ENCODE data around the gene MBTD1. TPM values are rescaled to one million over a fixed set of nuclear protein-coding genes. Genes with fewer than 3 reads are reported as not detected.
"Not testable (repeated sequence)": the region's sequence is repeated elsewhere in the genome, so short reads cannot be mapped to it uniquely, and the experiment has no call there.

The MBTD1 gene
- total and polyA plus RNA-seq, 10 donors: 9.6 to 45.7 (median 23.6) TPM

DNA sequence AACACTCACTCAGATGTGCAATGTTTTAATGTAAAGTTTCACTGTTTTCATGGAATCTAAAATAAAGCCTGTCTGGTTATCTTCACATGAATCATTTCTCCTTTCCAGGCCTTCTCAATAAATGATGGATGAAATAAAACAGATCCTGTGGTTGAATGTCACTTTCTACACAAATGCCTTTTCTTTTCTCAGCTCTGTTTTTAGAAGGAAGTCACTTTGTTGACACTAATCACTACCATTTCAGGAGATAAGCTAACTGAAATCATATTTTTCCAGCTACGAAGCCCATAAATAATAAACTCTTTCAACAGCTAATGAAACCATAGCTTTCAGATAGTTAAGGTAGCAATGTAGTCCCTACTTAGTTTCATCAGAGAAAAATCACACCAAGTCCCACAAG, 75.7 kb downstream of the MBTD1 start:
- H3K27me3 ChIP-seq (replicated peaks in 1 of 7): no peaks in the 10 kb centered on the region
- no peak for DNase-seq
- no peaks in the 10 kb centered on the region for H3K4me1 ChIP-seq
- H3K36me3 ChIP-seq: peaks cover 0 to 95% (median 47%) of the 10 kb centered on the region in 6 donors
- intact Hi-C loops (cut with DNase I; ENCODE audit: low total_unique reads): no loop called here
- no peaks in the 10 kb centered on the region for H3K9me3 ChIP-seq
- H3K27ac ChIP-seq: no peak overlapping the region
- TF ChIP-seq, protein P1, sequence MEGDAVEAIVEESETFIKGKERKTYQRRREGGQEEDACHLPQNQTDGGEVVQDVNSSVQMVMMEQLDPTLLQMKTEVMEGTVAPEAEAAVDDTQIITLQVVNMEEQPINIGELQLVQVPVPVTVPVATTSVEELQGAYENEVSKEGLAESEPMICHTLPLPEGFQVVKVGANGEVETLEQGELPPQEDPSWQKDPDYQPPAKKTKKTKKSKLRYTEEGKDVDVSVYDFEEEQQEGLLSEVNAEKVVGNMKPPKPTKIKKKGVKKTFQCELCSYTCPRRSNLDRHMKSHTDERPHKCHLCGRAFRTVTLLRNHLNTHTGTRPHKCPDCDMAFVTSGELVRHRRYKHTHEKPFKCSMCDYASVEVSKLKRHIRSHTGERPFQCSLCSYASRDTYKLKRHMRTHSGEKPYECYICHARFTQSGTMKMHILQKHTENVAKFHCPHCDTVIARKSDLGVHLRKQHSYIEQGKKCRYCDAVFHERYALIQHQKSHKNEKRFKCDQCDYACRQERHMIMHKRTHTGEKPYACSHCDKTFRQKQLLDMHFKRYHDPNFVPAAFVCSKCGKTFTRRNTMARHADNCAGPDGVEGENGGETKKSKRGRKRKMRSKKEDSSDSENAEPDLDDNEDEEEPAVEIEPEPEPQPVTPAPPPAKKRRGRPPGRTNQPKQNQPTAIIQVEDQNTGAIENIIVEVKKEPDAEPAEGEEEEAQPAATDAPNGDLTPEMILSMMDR (IDR thresholded peaks at IDR 0.05 in 8 of 11, conservative IDR thresholded peaks at IDR 0.05 in 3 of 11): no peak
- TF ChIP-seq POLR2A (IDR thresholded peaks at IDR 0.05) (no peak), POLR2AphosphoS5 (IDR thresholded peaks at IDR 0.05) (no peak)
- H3K4me3 ChIP-seq: no peak overlapping the region
- 90 to 98% (median 93%) methylated on average over 1 of the region's 1 CpG for WGBS, 5 donors

DNA sequence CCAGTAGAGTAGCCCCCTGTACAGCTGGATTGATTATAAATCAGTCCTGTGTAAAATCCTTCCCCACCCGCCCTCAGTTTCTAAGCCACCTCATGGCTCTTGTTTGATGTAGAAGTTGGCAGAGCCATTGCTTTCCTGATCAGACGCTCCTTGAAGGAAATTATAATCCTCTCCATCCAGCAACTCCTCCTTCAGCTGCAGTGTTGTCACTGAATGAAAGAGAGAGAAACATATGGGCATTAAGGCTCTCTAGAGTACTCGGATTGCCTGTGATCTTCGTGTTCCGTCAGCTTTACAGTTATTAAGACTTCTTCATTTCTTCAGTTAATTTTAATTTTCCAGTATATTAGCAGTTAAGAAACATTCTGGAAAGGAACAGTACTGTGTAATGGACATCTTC, 79.4 kb downstream of the MBTD1 start:
- TF ChIP-seq, protein P1 (IDR thresholded peaks at IDR 0.05 in 8 of 11, conservative IDR thresholded peaks at IDR 0.05 in 3 of 11): no peak
- TF ChIP-seq POLR2AphosphoS5 (IDR thresholded peaks at IDR 0.05) (no peak), POLR2A (IDR thresholded peaks at IDR 0.05) (no peak)
- H3K4me3 ChIP-seq: no peak overlapping the region
- 89 to 95% (median 94%) methylated on average over 5 of the region's 5 CpGs for WGBS, 5 donors
- H3K4me1 ChIP-seq: no peaks in the 10 kb centered on the region
- no peaks in the 10 kb centered on the region for H3K27me3 ChIP-seq (replicated peaks in 1 of 7)
- no peak overlapping the region for H3K27ac ChIP-seq
- H3K36me3 ChIP-seq: peaks cover 0 to 88% (median 36%) of the 10 kb centered on the region in 6 donors
- DNase-seq: no peak
- intact Hi-C loops (cut with DNase I; ENCODE audit: low total_unique reads): no loop called here
- H3K9me3 ChIP-seq: no peaks in the 10 kb centered on the region

DNA sequence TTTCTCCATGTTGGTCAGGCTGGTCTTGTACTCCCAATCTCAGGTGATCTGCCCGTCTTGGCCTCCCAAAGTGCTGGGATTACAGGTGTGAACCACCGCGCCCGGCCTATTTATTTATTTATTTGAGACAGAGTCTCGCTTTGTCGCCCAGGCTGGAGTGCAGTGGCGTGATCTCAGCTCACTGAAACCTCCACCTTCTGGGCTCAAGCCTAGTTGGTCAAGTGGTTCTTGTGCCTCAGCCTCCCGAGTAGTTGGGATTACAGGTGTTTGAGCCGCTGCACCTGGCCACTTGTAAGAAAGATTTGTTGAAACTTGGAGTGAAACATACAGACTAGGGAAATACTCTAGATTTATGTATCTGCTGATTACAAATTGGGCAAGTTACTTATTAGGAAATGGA, 87.8 kb downstream of the MBTD1 start:
- H3K9me3 ChIP-seq; DNase-seq; H3K27ac ChIP-seq; H3K27me3 ChIP-seq (replicated peaks in 1 of 7); intact Hi-C loops (cut with DNase I; ENCODE audit: low total_unique reads); H3K4me3 ChIP-seq: not testable (repeated sequence)
- Histone ChIP-seq H3K4me1 (peaks cover 0 to 20% (median 12%) of the 10 kb centered on the region in 6 donors), H3K36me3 (peaks cover 2 to 82% (median 38%) of the 10 kb centered on the region in 6 donors)
- 86 to 97% (median 90%) methylated on average over 9 of the region's 9 CpGs for WGBS, 5 donors

DNA sequence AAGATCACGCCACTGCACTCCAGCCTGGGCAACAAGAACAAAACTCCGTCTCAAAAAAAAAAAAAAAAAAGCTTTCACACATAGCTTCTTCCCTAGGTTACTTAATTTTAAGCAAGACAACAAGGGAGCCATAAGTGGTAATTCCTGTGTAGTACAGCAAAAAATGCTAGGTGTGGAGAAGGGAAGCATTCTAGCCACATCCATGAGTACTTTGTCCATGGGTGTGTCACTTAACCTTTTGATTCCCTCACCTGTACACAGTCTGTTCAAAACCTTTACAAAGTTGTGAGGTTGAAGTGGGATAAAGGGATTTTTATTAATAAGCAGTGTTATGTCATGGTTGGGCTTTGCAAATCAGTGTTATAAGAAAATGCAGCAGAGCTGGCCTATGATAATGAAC, 89.1 kb downstream of the MBTD1 start:
- Histone ChIP-seq H3K36me3 (peaks cover 2 to 73% (median 38%) of the 10 kb centered on the region in 6 donors), H3K9me3 (no peaks in the 10 kb centered on the region), H3K27me3 (replicated peaks in 1 of 7) (no peaks in the 10 kb centered on the region), H3K4me3 (no peak overlapping the region), H3K4me1 (peaks cover 0 to 25% (median 16%) of the 10 kb centered on the region in 6 donors), H3K27ac (no peak overlapping the region)
- 78 to 95% (median 89%) methylated on average over 2 of the region's 2 CpGs for WGBS, 5 donors
- DNase-seq: no peak
- no peak for TF ChIP-seq POLR2AphosphoS5 (IDR thresholded peaks at IDR 0.05)
- TF ChIP-seq POLR2A (IDR thresholded peaks at IDR 0.05): no peak
- TF ChIP-seq, protein P1 (IDR thresholded peaks at IDR 0.05 in 8 of 11, conservative IDR thresholded peaks at IDR 0.05 in 3 of 11): no peak
- intact Hi-C loops (cut with DNase I; ENCODE audit: low total_unique reads): no loop called here

DNA sequence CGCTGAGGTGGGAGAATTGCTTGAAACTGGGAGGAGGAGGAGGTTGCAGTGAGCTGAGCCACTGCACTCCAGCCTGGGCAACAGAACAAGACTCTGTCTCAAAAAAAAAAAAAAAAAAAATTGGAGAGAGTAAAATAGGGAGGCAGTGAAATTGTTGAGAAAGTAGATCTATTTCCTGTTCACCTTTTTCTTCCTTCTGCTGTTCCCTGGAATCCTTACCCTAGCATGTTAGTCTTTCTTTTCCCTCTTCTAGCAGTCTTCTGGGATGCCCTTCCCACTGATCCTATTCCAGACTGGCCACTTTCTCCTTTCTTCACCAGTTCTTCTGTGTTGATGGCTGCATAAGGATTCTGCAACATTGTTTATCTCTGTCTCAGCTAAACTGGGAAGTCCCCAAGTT, 90.5 kb downstream of the MBTD1 start:
- peaks cover 2 to 62% (median 38%) of the 10 kb centered on the region in 6 donors for H3K36me3 ChIP-seq
- intact Hi-C loops (cut with DNase I; ENCODE audit: low total_unique reads): loop anchor here (5.0 kb wide), 1 partner anchor 93 kb away; the partner anchor contains the start of genes MBTD1 and UTP18
- no peak for DNase-seq
- H3K4me1 ChIP-seq: peaks cover 0 to 34% (median 23%) of the 10 kb centered on the region in 6 donors
- TF ChIP-seq POLR2AphosphoS5 (IDR thresholded peaks at IDR 0.05): no peak
- no peak for TF ChIP-seq POLR2A (IDR thresholded peaks at IDR 0.05)
- TF ChIP-seq, protein P1 (IDR thresholded peaks at IDR 0.05 in 8 of 11, conservative IDR thresholded peaks at IDR 0.05 in 3 of 11): no peak
- H3K27me3 ChIP-seq (replicated peaks in 1 of 7): no peaks in the 10 kb centered on the region
- H3K9me3 ChIP-seq: no peaks in the 10 kb centered on the region
- H3K27ac ChIP-seq: no peak overlapping the region
- 90 to 100% (median 95%) methylated on average over 1 of the region's 1 CpG for WGBS, 5 donors
- no peak overlapping the region for H3K4me3 ChIP-seq

Data from spleen (tissue), 11 donors.